Measurements from ENCODE around the gene EML4. TPM values are rescaled to one million over a fixed set of nuclear protein-coding genes. Genes with fewer than 3 reads are reported as not detected.

Gene EML4
- polyA plus RNA-seq, 1 donor (not counting 4 experiments of a cell fraction or from before 2014, with no cell fraction given), result 36.4 TPM

DNA sequence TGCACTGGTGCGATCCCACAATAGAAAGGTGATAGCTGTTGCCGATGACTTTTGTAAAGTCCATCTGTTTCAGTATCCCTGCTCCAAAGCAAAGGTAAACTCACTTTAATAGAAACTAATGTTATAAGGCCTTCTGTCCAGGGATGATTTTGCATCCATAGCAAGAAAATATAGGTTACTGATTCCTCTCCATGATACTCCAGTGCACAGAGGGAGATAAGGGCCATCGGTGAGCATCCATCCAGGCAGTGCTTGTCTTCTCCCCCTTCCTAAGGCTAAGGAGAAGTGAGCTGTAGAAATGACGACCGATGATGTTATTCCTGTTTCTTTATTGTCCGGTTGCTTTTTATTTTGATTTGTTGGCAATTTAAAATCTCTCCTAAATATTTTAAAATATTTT, 159.8 kb downstream of the EML4 start:
- DNase-seq (ENCODE audit: low read depth, low spot score) (no peak), FAIRE-seq (no peak)
- Histone ChIP-seq H3K27me3 (ENCODE audit: control insufficient read depth, extremely low read depth, insufficient read depth, low read length) (no peaks in the 10 kb centered on the region), H3K36me3 (ENCODE audit: control insufficient read depth in 2 of 2, extremely low read depth in 1 of 2, insufficient read depth in 2 of 2, low read length in 2 of 2) (peaks cover 5 to 18% of the 10 kb centered on the region in 2 experiments), H3K4me3 (ENCODE audit: control insufficient read depth in 2 of 3, extremely low read depth in 1 of 3, insufficient read depth in 2 of 3, low read depth in 1 of 3, low read length in 3 of 3) (no peak overlapping the region), H3K9me3 (ENCODE audit: control insufficient read depth, low read depth, low read length) (no peaks in the 10 kb centered on the region), H3K4me2 (ENCODE audit: control insufficient read depth, extremely low read depth, insufficient read depth, low read depth, low read length) (no peak overlapping the region), H3K9me1 (ENCODE audit: control insufficient read depth, extremely low read depth, insufficient read depth, low read length) (no peaks in the 10 kb centered on the region), H3K79me2 (ENCODE audit: control insufficient read depth, insufficient read depth, low read length) (no peaks in the 10 kb centered on the region), H3K4me1 (ENCODE audit: control insufficient read depth, extremely low read depth, insufficient read depth, low read length) (peaks cover 9% of the 10 kb centered on the region), H2AFZ (ENCODE audit: control insufficient read depth, low read length) (no peak overlapping the region), H4K20me1 (ENCODE audit: control insufficient read depth, extremely low read depth, insufficient read depth, low read length) (no peaks in the 10 kb centered on the region), H3K9ac (ENCODE audit: control insufficient read depth, extremely low read depth, insufficient read depth, low read length) (no peak overlapping the region), H3K27ac (ENCODE audit: control insufficient read depth, insufficient read depth, low read length) (no peak overlapping the region)
- no peak for TF ChIP-seq EZH2 (IDR thresholded peaks at IDR 0.05; ENCODE audit: low read length)
- TF ChIP-seq, protein P1, sequence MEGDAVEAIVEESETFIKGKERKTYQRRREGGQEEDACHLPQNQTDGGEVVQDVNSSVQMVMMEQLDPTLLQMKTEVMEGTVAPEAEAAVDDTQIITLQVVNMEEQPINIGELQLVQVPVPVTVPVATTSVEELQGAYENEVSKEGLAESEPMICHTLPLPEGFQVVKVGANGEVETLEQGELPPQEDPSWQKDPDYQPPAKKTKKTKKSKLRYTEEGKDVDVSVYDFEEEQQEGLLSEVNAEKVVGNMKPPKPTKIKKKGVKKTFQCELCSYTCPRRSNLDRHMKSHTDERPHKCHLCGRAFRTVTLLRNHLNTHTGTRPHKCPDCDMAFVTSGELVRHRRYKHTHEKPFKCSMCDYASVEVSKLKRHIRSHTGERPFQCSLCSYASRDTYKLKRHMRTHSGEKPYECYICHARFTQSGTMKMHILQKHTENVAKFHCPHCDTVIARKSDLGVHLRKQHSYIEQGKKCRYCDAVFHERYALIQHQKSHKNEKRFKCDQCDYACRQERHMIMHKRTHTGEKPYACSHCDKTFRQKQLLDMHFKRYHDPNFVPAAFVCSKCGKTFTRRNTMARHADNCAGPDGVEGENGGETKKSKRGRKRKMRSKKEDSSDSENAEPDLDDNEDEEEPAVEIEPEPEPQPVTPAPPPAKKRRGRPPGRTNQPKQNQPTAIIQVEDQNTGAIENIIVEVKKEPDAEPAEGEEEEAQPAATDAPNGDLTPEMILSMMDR (optimal IDR thresholded peaks at IDR 0.05 in 1 of 3, IDR thresholded peaks at IDR 0.05 in 1 of 3, conservative IDR thresholded peaks at IDR 0.05 in 1 of 3; ENCODE audit: extremely low read depth in 1 of 3, insufficient read depth in 2 of 3, low read length in 3 of 3), result no peak
- dilution Hi-C loops (cut with MboI; ENCODE audit: extremely low pct_ligation_motif_present, low sequenced_read_pairs), result no loop called here

DNA sequence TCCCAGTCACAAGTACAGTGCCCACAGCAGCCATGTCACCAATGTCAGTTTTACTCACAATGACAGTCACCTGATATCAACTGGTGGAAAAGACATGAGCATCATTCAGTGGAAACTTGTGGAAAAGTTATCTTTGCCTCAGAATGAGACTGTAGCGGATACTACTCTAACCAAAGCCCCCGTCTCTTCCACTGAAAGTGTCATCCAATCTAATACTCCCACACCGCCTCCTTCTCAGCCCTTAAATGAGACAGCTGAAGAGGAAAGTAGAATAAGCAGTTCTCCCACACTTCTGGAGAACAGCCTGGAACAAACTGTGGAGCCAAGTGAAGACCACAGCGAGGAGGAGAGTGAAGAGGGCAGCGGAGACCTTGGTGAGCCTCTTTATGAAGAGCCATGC, 160.6 kb downstream of the EML4 start:
- Histone ChIP-seq H3K4me3 (ENCODE audit: control insufficient read depth in 2 of 3, extremely low read depth in 1 of 3, insufficient read depth in 2 of 3, low read depth in 1 of 3, low read length in 3 of 3) (no peak overlapping the region), H3K79me2 (ENCODE audit: control insufficient read depth, insufficient read depth, low read length) (no peaks in the 10 kb centered on the region), H3K27ac (ENCODE audit: control insufficient read depth, insufficient read depth, low read length) (no peak overlapping the region), H2AFZ (ENCODE audit: control insufficient read depth, low read length) (no peak overlapping the region), H3K27me3 (ENCODE audit: control insufficient read depth, extremely low read depth, insufficient read depth, low read length) (no peaks in the 10 kb centered on the region), H3K36me3 (ENCODE audit: control insufficient read depth in 2 of 2, extremely low read depth in 1 of 2, insufficient read depth in 2 of 2, low read length in 2 of 2) (peaks cover 5 to 18% of the 10 kb centered on the region in 2 experiments), H3K9me1 (ENCODE audit: control insufficient read depth, extremely low read depth, insufficient read depth, low read length) (no peaks in the 10 kb centered on the region), H3K9ac (ENCODE audit: control insufficient read depth, extremely low read depth, insufficient read depth, low read length) (no peak overlapping the region), H3K4me2 (ENCODE audit: control insufficient read depth, extremely low read depth, insufficient read depth, low read depth, low read length) (no peak overlapping the region), H4K20me1 (ENCODE audit: control insufficient read depth, extremely low read depth, insufficient read depth, low read length) (no peaks in the 10 kb centered on the region), H3K9me3 (ENCODE audit: control insufficient read depth, low read depth, low read length) (no peaks in the 10 kb centered on the region), H3K4me1 (ENCODE audit: control insufficient read depth, extremely low read depth, insufficient read depth, low read length) (peaks cover 9% of the 10 kb centered on the region)
- FAIRE-seq (no peak), DNase-seq (ENCODE audit: low read depth, low spot score) (no peak)
- TF ChIP-seq, protein P1 (optimal IDR thresholded peaks at IDR 0.05 in 1 of 3, IDR thresholded peaks at IDR 0.05 in 1 of 3, conservative IDR thresholded peaks at IDR 0.05 in 1 of 3; ENCODE audit: extremely low read depth in 1 of 3, insufficient read depth in 2 of 3, low read length in 3 of 3), result no peak
- TF ChIP-seq EZH2 (IDR thresholded peaks at IDR 0.05; ENCODE audit: low read length), result no peak
- dilution Hi-C loops (cut with MboI; ENCODE audit: extremely low pct_ligation_motif_present, low sequenced_read_pairs), result no loop called here

Data from keratinocyte (primary cell).